HG02981 (cell line): ENCODE measurements around the gene NBEAL2.
"Not testable (repeated sequence)": the region's sequence is repeated elsewhere in the genome, so short reads cannot be mapped to it uniquely, and the experiment has no call there.

ENCODE experiments used
- ATAC-seq: cut with Tn5 transposase; IDR thresholded peaks from one replicate; pipeline ENCODE4 v1.9.1; 2021; ENCODE audit warnings: mild to moderate bottlenecking, moderate library complexity; ENCODE audit not compliant: unreplicated experiment

The NBEAL2 gene

DNA sequence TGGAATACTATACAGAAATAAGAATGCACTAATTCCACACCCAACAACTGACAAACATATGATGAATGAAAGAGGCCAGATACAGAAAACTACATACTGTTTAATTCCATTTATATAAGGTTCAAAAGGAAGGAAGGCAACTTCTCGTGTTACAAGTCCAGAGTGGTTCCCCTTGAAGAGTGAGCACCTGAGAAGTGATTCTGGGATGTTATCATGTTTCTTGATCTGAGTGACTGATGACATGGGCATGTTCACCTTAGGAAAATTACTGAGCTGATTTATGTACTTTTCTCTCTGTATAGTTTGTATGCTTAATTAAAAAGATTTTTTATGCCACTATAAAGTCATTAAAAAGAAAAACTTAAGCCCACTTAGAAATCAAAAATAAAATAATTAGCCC is 16.5 kb upstream of the NBEAL2 start:
- no peak for ATAC-seq

DNA sequence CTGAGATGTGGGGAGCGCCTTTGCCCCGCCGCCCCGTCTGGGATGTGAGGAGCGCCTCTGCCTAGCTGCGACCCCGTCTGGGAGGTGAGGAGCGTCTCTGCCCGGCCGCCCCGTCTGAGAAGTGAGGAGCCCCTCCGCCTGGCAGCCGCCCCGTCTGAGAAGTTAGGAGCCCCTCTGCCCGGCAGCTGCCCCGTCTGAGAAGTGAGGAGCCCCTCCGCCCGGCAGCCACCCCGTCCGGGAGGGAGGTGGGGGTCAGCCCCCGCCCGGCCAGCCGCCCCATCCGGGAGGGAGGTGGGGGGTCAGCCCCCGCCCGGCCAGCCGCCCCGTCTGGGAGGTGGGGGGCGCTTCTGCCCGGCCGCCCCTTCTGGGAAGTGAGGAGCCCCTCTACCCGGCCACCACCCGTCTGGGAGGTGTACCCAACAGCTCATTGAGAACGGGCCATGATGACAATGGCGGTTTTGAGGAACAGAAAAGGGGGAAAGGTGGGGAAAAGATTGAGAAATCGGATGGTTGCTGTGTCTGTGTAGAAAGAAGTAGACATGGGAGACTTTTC is 15.4 kb upstream of the NBEAL2 start:
- not testable (repeated sequence) for ATAC-seq

GRCh38 chr3:46965151-46965550 is 14.3 kb upstream of the NBEAL2 start:
- ATAC-seq: no peak

DNA sequence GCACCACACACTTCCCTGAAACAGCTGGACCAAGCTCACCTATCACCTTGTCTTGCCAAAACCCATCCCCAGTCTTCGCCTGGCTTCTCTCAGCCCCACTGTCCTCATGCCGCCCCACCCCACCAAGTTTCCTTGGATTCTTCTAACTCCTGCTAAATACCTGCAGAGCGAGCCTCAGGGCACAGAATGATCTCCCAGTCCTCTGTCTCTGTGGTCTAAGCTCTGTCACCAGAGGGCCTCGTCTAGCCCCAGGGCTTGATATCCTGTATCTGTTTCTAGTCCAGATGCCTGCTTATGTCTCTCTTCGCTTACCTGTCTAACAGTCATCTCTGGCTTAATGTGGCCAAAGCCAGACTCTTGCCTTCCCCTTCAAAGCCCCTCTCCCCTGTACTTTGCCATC is 12.7 kb upstream of the NBEAL2 start:
- ATAC-seq: no peak

DNA sequence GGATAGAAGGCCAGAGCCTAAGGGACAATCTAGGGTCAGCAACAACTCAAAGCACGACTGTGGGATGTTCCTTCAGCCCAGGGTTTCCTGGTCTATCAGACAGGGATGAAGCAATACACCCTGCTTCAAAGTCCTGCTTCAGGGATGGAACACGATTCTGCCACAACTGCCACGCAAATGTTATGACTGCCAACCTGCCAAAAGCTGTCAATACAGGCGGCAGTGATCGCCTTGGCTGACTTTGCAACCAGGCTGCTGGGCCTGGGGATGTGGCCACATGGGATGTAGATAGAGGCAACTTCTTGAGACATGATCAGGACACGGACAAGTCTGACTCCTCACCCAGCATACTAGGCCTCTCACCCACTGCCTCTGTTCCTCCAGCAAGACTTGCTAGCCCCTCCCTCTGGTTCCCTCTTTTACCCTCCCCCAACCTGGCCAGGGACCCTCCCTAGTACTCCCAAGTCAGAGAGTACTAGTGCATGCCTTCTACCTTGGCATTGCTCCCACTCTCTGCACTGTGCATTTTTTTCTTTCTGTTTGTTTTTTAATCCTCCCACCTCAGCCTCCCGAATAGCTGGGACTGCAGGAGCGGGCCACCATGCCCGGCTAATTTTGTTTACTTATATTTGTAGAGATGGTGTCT is 10.6 kb upstream of the NBEAL2 start:
- ATAC-seq: no peak

DNA sequence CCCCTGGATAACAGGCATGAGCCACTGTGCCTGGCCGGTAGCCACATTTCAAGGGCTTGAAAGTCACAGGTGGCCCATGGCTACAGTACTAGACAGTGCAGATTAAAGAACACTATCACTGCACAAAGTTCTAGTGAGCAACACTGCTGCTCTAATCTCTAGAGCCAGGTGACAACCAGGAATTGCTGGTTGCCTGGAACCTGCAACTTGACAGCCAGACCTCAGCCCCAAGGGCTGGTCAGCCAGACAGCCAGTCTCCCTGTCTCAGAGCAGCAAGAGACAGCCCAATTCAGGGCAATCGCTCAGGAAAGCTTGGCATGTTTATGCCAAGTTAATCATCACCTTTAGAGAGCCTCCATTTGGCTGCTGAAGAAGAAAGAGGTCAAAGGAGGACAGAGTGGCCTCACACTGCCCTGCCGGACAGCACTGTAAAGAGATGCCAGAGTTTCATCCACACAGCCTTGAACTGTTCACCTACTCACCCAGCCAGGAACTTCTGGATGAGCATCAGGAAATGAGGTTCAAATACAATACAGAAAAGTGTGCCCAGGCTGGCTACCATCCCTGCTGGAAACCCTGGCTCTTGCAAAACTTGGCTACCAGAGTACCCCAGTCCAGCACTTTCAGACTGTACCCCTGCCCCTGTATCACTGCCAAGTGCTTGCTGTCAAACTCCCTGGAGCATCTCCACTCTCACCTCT is 8.9 kb upstream of the NBEAL2 start:
- ATAC-seq: no peak

GRCh38 chr3:46971151-46971550 is 8.3 kb upstream of the NBEAL2 start:
- no peak for ATAC-seq

DNA sequence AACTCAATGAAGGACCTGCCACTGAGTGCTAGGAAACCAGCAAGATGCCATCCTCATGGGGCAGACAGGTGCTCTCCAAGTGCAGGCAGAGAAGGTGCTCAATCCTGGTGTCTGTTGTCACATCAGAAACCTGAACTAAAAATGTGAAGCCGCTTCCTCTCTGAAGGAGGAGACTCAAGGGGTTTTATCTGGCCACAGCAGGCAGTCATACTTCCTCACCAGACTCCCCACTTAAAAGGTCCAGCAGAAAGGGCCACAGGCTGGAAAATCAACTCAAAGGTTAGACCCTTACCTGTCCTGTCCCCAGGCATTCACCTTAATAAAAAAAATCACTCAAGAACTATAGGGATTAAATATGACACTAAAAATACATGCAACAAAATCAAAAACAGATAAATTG is 7.7 kb upstream of the NBEAL2 start:
- ATAC-seq: no peak

GRCh38 chr3:46972396-46972795 is 7.1 kb upstream of the NBEAL2 start:
- ATAC-seq: no peak

DNA sequence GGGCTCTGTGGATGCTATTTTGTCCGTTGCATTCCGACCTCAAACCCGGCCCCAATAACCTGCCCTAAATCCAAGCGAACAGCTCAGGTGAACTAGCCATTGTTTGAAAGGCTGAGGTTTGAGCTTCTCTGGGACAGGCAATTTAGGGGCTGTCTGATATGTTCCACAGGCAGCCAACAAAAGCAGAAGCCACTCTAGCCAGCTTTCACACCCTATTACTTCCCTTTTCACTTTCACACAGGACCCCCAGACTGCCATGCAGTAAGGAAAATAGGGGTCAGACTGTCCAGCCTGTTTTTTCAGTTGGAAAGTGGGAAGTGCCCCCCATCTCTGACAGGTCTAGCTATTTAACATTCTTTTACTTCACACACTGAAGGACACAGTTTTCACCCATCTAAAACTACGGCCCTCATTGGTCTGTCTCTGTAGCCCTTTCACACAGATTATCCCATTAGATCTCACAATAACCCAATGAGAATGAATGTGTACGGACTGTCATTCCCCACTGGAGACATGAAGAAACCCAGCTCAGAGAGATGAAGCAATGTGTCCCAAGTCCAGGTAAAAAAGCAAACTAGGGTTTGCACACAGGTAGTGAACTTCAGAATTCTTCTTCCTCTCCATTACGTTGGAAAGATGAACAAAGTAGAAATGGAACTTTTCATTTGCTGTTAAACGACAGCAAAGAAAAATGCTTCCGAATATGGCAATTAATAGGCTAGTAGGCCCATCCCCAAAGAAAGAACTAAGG is 4.9 kb upstream of the NBEAL2 start:
- ATAC-seq: no peak

DNA sequence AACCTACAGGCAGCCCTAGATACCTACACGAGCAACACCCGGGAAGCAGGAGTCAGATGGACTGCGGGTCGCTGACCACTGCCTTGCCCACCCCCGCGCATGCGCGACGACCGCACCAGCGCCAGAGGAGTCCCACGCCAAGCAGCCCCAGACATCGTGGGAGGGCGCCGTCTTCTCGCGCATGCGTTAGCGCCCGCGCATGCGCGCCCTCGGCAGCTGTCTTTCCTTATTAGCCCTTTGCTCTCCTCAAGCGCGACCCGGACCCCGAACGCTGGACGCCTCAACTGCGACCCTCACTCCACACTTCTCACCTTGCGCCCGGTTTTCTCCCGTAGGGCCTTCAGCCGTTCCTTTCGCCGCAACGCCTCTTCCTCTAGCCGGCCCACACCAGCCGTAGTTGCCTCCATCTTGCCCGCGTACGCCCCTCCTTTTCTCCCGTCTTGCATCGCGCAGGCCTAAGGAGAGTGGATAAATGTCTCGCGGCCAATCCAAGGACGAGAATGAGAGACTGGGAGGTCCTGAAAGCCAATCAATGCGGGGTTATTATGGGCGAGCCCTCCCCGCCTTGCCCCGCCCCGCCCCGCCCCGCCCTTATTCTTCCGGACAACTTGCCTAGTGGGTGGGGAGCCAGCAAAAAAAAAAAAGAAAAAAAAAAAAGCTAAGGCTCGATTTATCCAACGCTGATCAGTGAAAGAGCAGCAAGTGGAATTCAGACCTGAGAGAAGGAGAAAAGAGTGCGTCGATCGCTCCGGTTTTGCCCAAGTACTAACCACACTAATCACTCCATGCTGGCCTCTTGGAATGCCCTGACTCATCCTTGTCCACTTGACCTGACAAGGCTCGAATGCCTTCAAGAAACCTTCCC is 2.9 kb upstream of the NBEAL2 start, which contains the start of gene CCDC12:
CCDC12 (minus strand) TSS at position 420 of the 865 bp plus-strand sequence; CDS start at position 407, 13 bp downstream.
- peak; percentile 67 for ATAC-seq

DNA sequence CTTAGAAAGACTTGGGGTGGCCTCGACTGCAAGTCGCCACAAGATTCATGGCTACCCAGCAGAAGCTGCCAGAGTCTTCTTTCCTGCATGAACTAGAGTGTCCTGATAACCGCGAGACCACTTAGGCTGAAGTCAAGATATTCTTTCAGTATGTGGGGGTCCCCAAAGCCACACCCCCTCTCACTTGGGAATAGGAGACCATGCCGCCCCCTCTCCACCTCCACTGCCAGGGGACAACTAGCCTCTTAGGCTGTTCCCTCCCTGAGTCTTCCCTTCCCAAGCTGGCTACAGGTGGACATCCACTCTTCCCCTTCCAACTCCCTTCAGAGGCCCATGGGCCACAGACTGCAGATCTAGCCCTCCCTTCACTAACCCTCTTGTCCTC is 1.7 kb upstream of the NBEAL2 start:
- no peak for ATAC-seq

DNA sequence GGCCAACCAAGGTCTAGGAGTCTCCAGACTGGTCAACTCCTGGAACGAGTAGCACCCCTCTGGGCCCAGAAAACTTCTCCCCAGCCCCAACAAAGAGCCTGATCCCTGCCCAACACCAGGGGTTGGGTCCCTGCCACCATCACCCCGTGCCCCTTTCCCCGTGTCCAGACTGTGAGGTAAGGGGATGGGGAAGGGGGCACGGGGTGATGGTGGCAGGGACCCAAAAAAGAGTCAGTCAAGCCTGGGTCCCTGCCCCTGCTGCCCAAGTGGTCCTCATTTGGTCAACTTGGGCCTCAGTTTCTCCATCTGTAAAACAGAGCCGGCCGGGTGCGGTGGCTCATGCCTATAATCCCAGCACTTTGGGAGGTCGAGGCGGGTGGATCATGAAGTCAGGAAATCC is 1.1 kb upstream of the NBEAL2 start:
- no peak for ATAC-seq

- ATAC-seq: peak; percentile 17
These were observed 562 bp downstream of the NBEAL2 start for GRCh38 chr3:46979958-46980497.

- ATAC-seq: no peak
These were observed 2.5 kb downstream of the NBEAL2 start for GRCh38 chr3:46981932-46982471.

- no peak for ATAC-seq
These were observed 3.1 kb downstream of the NBEAL2 start for GRCh38 chr3:46982546-46982945.

DNA sequence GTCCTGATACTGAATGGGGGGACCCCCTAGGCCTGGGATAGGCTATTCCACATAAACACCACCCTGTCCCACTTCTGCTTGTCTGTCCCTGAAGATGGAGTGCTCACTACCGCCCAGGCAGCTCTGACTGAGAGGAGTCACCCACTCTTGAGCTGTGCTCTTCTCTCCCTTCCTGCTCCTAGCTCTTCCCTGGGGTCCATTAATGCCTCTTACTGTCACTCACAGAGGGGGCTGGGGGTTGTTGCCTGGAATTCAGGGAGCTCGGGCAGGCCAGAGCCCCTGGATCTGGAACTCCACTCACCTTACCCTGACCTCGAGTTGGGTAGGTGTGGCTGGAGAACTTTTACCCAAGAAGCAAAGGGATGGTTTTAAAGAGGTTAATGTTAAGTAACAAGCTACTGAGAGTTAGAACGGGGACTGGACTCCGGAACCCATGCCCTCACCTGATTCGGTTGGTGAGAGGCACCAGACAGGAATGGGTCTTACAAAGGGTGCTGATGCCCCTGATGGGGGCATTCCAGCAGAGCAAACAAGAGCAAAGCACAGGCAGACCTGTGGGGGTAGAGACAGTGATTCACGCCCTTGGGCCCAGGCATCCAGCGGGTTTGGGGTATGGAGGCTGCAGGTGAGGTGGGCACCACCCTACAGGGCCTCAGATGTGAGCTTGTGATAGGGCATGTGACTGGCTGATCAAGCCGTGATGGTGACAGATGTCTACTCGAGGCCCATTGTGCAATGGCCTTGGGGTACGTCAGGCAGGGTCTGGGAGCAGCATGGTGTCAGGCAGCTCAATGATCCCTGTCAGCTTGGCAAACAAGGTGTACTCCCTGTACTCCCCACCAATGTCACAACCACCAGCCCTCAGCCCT is 5.4 kb downstream of the NBEAL2 start:
- no peak for ATAC-seq

DNA sequence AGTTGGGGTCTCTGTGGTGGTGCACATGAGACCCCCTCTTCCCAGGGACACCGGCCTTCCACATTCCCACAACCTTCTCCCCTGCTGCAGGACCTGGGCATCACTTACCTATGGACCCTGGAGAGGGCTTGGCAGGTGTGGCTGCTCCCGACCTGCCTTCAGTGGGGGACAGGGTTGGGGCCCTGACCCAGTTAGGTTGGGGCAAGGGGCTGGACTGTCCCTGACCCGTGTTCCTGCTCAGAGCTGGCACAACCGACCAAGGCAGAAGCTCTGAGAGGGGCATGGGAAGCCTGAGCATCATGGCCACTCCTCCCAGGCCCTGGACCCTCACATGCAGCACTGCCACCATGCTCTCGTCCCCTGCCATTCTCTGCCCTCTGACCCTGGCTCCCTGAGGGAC is 6.1 kb downstream of the NBEAL2 start:
- no peak for ATAC-seq

- ATAC-seq: no peak
These were observed 6.7 kb downstream of the NBEAL2 start for GRCh38 chr3:46986055-46986730.
